Gastroesophageal sphincter (tissue), 4 donors: Measurements from ENCODE around the gene RPTOR. TPM values are rescaled to one million over a fixed set of nuclear protein-coding genes. Genes with fewer than 3 reads are reported as not detected.

ENCODE experiments used
- ATAC-seq: fragments of 150-250 bp; one replicate; pipeline ENCODE4 v1.9.1; 2016; ENCODE audit warnings: mild to moderate bottlenecking, moderate library complexity
- H3K27ac ChIP-seq, 4 donors: fragments of 200-600 bp; sonication (generic) in 3 of 4; 1 replicate in 3 of 4; 2 replicates in 1 of 4; pipeline ENCODE4 v1.5.1; 2016 to 2019
- H3K27me3 ChIP-seq: fragments of 200-600 bp; sonication (generic); one replicate; pipeline ENCODE4 v1.5.1; 2019
- H3K36me3 ChIP-seq, 2 donors: fragments of 200-600 bp; sonication (generic); one replicate each; pipeline ENCODE4 v1.5.1; 2019; ENCODE audit warnings: control low read depth in 1 of 2
- H3K4me1 ChIP-seq, 3 donors: fragments of 200-600 bp; sonication (generic); 1 replicate in 2 of 3; 2 replicates in 1 of 3; pipeline ENCODE4 v1.5.1; 2016 to 2019; ENCODE audit warnings: control low read depth in 2 of 3
- H3K4me3 ChIP-seq, 2 donors: fragments of 200-600 bp; sonication (generic); one replicate each; pipeline ENCODE4 v1.5.1; 2019; ENCODE audit warnings: mild to moderate bottlenecking in 1 of 2, moderate library complexity in 1 of 2
- H3K9me3 ChIP-seq, 3 donors: fragments of 200-600 bp; sonication (generic); one replicate each; pipeline ENCODE4 v1.5.1; 2017 to 2019; ENCODE audit warnings: control low read depth in 2 of 3
- EP300 ChIP-seq: sonication (generic); formaldehyde crosslinking; IDR thresholded peaks from one replicate; pipeline ENCODE4 v1.6.1; 2017; ENCODE audit warnings: antibody characterized with exemption, mild to moderate bottlenecking
- POLR2A ChIP-seq, 2 donors: fragments of 450-650 bp; IDR thresholded peaks; one replicate each; pipeline ENCODE4 v1.6.1; 2017; ENCODE audit warnings: antibody characterized with exemption in 2 of 2, mild to moderate bottlenecking in 2 of 2, moderate library complexity in 1 of 2
- POLR2AphosphoS5 ChIP-seq: sonication (generic); formaldehyde crosslinking; IDR thresholded peaks from one replicate; pipeline ENCODE4 v1.6.1; 2017; ENCODE audit warnings: antibody characterized with exemption
- WGBS, 2 donors: methylation state at CpG; one replicate each; pipeline ENCODE4 v1.1.5; 2018; ENCODE audit warnings: low coverage in 1 of 2; 5-methylcytosine and 5-hydroxymethylcytosine counted together
- total RNA-seq, 4 donors: library from RNA; depleted of rRNA; stranded (reverse); fragments of >200 nt; gene quantifications; one replicate each; pipeline ENCODE4 v1.1.0, GENCODE V29; 2016
- TF ChIP-seq, protein P1 (sequence below), 4 experiments: fragments of 200-600 bp in 2 of 4; fragments of 450-650 bp in 2 of 4; sonication (generic) in 1 of 4; IDR thresholded peaks; one replicate each; pipeline ENCODE4 v1.5.1; 2017 to 2019; ENCODE audit warnings: antibody characterized with exemption in 4 of 4, mild to moderate bottlenecking in 2 of 4, moderate library complexity in 2 of 4

RPTOR gene
- total RNA-seq, 4 donors from 2014 or later: 25.7 to 56.8 (median 39.7) TPM

DNA sequence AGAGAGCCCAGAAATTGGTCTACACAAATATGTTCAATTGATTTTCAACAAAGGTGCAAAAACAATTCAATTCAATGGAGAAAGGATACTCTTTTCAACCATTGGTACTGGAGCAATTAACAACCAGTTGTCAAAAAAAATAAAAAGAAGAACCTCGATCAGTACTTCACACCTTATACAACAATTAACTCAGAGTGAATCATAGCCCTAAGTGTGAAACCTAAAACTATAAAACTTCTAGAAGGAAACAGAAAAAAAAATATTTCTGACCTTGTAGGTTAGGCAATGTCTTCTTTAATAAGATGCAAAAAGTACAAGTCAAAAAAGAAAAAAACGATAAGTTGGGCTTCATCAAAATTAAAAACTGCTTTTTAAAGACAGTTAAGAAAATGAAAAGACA lies 390.9 kb downstream of the RPTOR start:
- TF ChIP-seq POLR2AphosphoS5 (no peak), POLR2A (IDR thresholded peaks at IDR 0.05) (no peak), EP300 (no peak)
- TF ChIP-seq, protein P1, sequence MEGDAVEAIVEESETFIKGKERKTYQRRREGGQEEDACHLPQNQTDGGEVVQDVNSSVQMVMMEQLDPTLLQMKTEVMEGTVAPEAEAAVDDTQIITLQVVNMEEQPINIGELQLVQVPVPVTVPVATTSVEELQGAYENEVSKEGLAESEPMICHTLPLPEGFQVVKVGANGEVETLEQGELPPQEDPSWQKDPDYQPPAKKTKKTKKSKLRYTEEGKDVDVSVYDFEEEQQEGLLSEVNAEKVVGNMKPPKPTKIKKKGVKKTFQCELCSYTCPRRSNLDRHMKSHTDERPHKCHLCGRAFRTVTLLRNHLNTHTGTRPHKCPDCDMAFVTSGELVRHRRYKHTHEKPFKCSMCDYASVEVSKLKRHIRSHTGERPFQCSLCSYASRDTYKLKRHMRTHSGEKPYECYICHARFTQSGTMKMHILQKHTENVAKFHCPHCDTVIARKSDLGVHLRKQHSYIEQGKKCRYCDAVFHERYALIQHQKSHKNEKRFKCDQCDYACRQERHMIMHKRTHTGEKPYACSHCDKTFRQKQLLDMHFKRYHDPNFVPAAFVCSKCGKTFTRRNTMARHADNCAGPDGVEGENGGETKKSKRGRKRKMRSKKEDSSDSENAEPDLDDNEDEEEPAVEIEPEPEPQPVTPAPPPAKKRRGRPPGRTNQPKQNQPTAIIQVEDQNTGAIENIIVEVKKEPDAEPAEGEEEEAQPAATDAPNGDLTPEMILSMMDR (IDR thresholded peaks at IDR 0.05): no peak
- H3K4me1 ChIP-seq: peaks cover 0 to 15% (median 0%) of the 10 kb centered on the region in 3 donors
- H3K27me3 ChIP-seq: no peaks in the 10 kb centered on the region
- peaks cover 0 to 35% of the 10 kb centered on the region in 2 donors for H3K36me3 ChIP-seq
- H3K27ac ChIP-seq: no peak overlapping the region
- ATAC-seq: no peak
- no peak overlapping the region for H3K4me3 ChIP-seq
- WGBS, 2 donors: 100% methylated on average over 2 of the region's 2 CpGs
- H3K9me3 ChIP-seq: no peaks in the 10 kb centered on the region

DNA sequence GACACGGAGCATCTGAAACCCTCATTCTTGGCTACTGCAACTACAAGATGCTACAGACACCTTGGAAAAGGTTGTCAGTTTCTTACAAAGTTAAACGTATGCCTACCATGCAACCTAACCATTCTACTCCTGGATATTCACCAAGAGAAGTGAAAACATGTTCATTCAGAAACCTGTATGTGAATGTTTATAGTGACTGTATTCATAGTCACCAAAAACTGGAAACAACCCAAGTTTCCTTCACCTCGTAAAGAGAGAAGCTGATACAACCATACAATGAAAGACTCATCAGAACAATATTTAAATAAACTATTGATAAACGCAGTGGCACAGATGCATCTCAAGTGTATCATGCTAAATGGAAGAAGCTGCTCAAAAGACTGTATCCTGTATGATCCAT lies 391.6 kb downstream of the RPTOR start:
- TF ChIP-seq POLR2A (IDR thresholded peaks at IDR 0.05): no peak
- no peak for TF ChIP-seq EP300
- TF ChIP-seq, protein P1 (IDR thresholded peaks at IDR 0.05): no peak
- Histone ChIP-seq H3K4me3 (no peak overlapping the region), H3K27me3 (no peaks in the 10 kb centered on the region), H3K36me3 (peaks cover 0 to 35% of the 10 kb centered on the region in 2 donors), H3K27ac (no peak overlapping the region), H3K9me3 (no peaks in the 10 kb centered on the region), H3K4me1 (peaks cover 0 to 20% (median 0%) of the 10 kb centered on the region in 3 donors)
- WGBS, 2 donors: 85 to 86% methylated on average over 4 of the region's 4 CpGs
- no peak for ATAC-seq

DNA sequence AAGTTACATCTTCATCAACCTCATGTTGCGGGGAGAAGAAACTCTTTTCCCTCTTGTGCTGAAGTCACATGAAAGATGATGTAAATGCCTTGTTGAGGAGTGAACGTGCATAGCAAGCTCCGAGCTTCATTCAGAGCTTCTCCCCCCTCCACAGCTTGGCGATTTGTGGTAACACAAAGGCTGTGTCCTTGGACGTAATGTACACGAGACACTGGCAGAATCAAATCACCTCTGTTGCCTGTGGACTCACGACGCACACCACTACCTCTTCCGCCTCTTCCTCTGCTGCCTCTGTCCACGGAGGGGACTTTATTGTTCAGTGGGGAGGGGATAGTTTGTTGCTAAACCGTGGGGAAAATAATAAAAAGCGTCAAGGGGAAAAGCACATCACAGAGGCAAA lies 392.1 kb downstream of the RPTOR start:
- ATAC-seq: no peak
- Histone ChIP-seq H3K4me3 (no peak overlapping the region), H3K27me3 (no peaks in the 10 kb centered on the region), H3K9me3 (no peaks in the 10 kb centered on the region), H3K27ac (no peak overlapping the region), H3K4me1 (peaks cover 0 to 20% (median 4%) of the 10 kb centered on the region in 3 donors), H3K36me3 (peaks cover 0 to 30% of the 10 kb centered on the region in 2 donors)
- 90% methylated on average over 9 to 12 of the region's 12 CpGs for WGBS, 2 donors
- TF ChIP-seq POLR2A (IDR thresholded peaks at IDR 0.05): no peak

DNA sequence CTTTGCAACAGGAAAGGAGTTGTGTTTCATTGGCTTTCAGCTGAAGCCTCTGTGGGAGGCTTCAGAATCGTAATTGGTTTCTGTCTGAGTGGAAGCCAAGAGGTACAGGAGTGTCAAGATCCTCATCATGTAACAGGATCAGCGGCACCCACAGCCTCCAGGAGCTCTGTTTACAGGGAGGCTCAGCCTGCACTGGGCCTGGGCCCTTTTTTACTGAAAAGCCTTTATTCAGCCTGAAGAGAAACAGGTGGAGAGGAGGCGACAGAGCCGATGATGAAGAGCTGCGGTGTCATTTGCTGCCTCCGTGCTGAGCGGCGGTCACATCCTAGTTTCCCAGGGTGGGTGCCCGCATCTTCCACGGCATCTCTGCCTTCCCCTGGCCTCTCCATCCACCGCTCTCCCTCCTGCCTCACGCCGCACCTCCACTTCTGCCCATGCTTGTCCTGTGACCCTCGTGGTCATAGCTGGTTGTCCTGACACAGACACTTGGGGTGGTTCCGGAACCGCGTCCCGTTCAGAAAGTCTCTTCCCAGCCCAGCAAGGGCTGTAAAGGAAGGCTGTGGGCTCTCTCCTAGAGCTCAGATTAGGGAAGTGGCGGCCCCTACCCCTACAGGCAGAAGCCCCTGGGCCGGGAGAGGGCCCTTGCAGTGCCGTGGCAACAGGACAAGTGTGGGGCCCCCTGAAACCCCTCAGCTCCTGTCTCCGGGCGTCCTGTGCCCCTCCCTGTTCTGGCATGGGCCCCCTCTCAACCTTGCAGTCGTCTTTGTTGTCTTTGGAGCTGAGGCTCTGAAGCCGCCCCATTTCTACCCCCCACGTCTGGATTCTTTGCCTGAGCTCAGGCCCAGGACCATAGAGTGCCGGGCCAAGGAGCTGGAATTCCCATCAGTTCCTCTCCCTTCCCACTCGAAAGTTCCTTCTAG lies 393.1 kb downstream of the RPTOR start:
- H3K4me3 ChIP-seq: no peak overlapping the region
- H3K4me1 ChIP-seq: peaks cover 0 to 24% (median 13%) of the 10 kb centered on the region in 3 donors
- H3K9me3 ChIP-seq: no peaks in the 10 kb centered on the region
- WGBS, 2 donors: 57 to 81% methylated on average over 2 to 16 of the region's 28 CpGs
- TF ChIP-seq EP300 (no peak), POLR2AphosphoS5 (no peak), POLR2A (IDR thresholded peaks at IDR 0.05) (no peak)
- TF ChIP-seq, protein P1 (IDR thresholded peaks at IDR 0.05): no peak
- peaks cover 0 to 28% of the 10 kb centered on the region in 2 donors for H3K36me3 ChIP-seq
- ATAC-seq: no peak
- H3K27ac ChIP-seq: no peak overlapping the region
- H3K27me3 ChIP-seq: no peaks in the 10 kb centered on the region

DNA sequence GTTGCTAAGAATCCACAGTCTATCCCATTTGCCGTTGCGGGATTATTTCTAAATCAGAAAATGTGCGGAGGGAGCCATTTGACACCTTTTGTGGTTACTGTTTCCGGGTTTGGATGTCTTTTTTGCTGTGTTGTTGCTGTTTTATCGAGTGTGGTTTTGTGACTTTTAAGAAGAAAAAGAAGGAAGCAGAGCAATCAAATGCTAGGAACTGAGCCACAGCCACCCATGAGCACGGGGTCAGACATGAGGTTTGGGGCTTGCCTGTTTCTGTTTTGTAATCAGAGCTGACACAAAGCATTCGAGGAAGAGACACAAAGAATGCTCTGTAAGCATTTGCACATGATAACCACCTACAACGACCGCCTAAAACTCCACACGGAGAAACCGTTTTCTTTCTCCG lies 393.9 kb downstream of the RPTOR start:
- TF ChIP-seq, protein P1 (IDR thresholded peaks at IDR 0.05): no peak
- TF ChIP-seq POLR2AphosphoS5 (no peak), POLR2A (IDR thresholded peaks at IDR 0.05) (no peak), EP300 (no peak)
- H3K4me3 ChIP-seq: no peak overlapping the region
- no peak overlapping the region for H3K27ac ChIP-seq
- ATAC-seq: no peak
- H3K27me3 ChIP-seq: no peaks in the 10 kb centered on the region
- peaks cover 0 to 33% (median 21%) of the 10 kb centered on the region in 3 donors for H3K4me1 ChIP-seq
- H3K36me3 ChIP-seq: peaks cover 0 to 28% of the 10 kb centered on the region in 2 donors
- no peaks in the 10 kb centered on the region for H3K9me3 ChIP-seq
- WGBS, 2 donors: 71 to 79% methylated on average over 4 to 12 of the region's 12 CpGs
